NCI-H1417 treated with DMSO at 0.1 percent for 48 hours (cell line): ENCODE data around the gene AGBL2.
"Not testable (repeated sequence)": the region's sequence is repeated elsewhere in the genome, so short reads cannot be mapped to it uniquely, and the experiment has no call there.

Source experiments
- DNase-seq: peaks from one replicate; lab custom pipeline; 2025; lab: John Stamatoyannopoulos, UW

The AGBL2 gene

GRCh38 chr11:47715082-47715669 lies at the start of gene AGBL2:
Gene AGBL2 (minus strand): TSS chr11:47715369. CDS start chr11:47714650, 719 bp downstream.
- DNase-seq, result no peak

GRCh38 chr11:47759291-47759690 lies 44.1 kb upstream of the AGBL2 start:
- DNase-seq, result not testable (repeated sequence)

GRCh38 chr11:47756208-47756607 lies 41.0 kb upstream of the AGBL2 start:
- DNase-seq, result no peak

GRCh38 chr11:47750725-47751124 lies 35.6 kb upstream of the AGBL2 start:
- DNase-seq, result no peak

- DNase-seq, result not testable (repeated sequence)
These were observed 27.3 kb upstream of the AGBL2 start for GRCh38 chr11:47742494-47742893.

GRCh38 chr11:47737817-47738216 lies 22.6 kb upstream of the AGBL2 start:
- not testable (repeated sequence) for DNase-seq

- DNase-seq, result no peak
These were observed 17.1 kb upstream of the AGBL2 start for GRCh38 chr11:47732271-47732670.

- no peak for DNase-seq
These were observed 16.3 kb upstream of the AGBL2 start for GRCh38 chr11:47731475-47731874.

GRCh38 chr11:47726878-47727514 lies 11.8 kb upstream of the AGBL2 start:
- DNase-seq, result no peak

GRCh38 chr11:47726118-47726442 lies 10.9 kb upstream of the AGBL2 start:
- DNase-seq, result no peak

GRCh38 chr11:47725442-47726117 lies 10.4 kb upstream of the AGBL2 start:
- no peak for DNase-seq

- no peak for DNase-seq
These were observed 9.0 kb upstream of the AGBL2 start for GRCh38 chr11:47724041-47724729.

- no peak for DNase-seq
These were observed 7.9 kb upstream of the AGBL2 start for GRCh38 chr11:47723041-47723440.

- DNase-seq, result no peak
These were observed 5.5 kb upstream of the AGBL2 start for GRCh38 chr11:47720651-47721050.

GRCh38 chr11:47716692-47717091 lies 1.5 kb upstream of the AGBL2 start:
- DNase-seq, result no peak

GRCh38 chr11:47714554-47715081 lies 551 bp downstream of the AGBL2 start:
- no peak for DNase-seq

- no peak for DNase-seq
These were observed 3.4 kb downstream of the AGBL2 start for GRCh38 chr11:47711816-47712215.

GRCh38 chr11:47711225-47711624 lies 3.9 kb downstream of the AGBL2 start:
- DNase-seq, result no peak

GRCh38 chr11:47707275-47707786 lies 7.8 kb downstream of the AGBL2 start:
- not testable (repeated sequence) for DNase-seq

- no peak for DNase-seq
These were observed 9.4 kb downstream of the AGBL2 start for GRCh38 chr11:47705721-47706120.

GRCh38 chr11:47691979-47692378 lies 23.2 kb downstream of the AGBL2 start:
- no peak for DNase-seq

GRCh38 chr11:47689480-47689879 lies 25.7 kb downstream of the AGBL2 start:
- DNase-seq, result no peak
